ENCODE measurements around the gene DCBLD2.
"Not testable (repeated sequence)": the region's sequence is repeated elsewhere in the genome, so short reads cannot be mapped to it uniquely, and the experiment has no call there.

Gene DCBLD2

GRCh38 chr3:98893740-98894139 is 7.8 kb downstream of the DCBLD2 start:
- DNase-seq (ENCODE audit: low read depth in 3 of 3, low spot score in 1 of 3) = no peak

DNA sequence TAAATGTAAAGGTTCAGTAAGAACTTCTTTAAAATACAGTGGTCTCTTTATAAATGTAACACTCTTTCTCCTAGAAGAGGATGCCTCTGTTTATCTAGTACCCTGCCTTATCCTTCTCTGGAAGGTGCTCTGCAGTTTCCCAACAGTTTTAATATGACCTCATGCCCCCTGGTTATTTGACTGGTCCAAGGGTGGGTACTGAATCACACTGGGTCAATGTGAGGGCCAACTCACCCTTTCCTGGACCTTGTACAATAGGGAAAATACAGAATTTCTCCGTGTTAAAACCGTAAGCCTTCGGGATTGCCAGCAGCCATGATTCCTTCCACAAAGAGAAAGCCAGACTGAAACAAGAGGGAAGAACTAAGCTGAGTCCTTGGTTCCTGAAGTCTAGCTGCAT is 9.2 kb downstream of the DCBLD2 start:
- no peak for DNase-seq (ENCODE audit: low read depth in 3 of 3, low spot score in 1 of 3)

GRCh38 chr3:98890965-98891910 is 10.3 kb downstream of the DCBLD2 start:
- DNase-seq (ENCODE audit: low read depth in 3 of 3, low spot score in 1 of 3) = no peak

GRCh38 chr3:98890181-98890835 is 11.2 kb downstream of the DCBLD2 start:
- no peak for DNase-seq (ENCODE audit: low read depth in 3 of 3, low spot score in 1 of 3)

GRCh38 chr3:98887684-98888083 is 13.8 kb downstream of the DCBLD2 start:
- DNase-seq (ENCODE audit: low read depth in 3 of 3, low spot score in 1 of 3) = no peak

DNA sequence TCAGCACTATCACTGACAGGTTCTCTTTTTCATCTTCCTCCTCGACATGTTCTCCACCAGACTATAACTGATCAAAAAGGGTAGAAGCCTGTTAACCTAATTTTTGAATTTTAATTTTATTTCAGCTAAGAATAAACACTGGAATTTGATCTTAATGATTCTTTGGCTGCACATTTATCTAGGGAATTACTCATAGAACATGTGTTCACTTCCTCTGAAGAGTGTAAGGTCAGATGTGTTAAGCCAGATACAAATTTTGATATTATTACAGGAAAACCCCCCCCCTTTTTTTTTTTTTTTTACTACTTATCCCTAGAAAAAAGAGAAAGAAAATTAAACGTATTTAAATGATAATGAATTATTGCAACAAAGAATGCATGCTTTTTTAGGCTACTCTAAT is 15.0 kb downstream of the DCBLD2 start:
- no peak for DNase-seq (ENCODE audit: low read depth in 3 of 3, low spot score in 1 of 3)

DNA sequence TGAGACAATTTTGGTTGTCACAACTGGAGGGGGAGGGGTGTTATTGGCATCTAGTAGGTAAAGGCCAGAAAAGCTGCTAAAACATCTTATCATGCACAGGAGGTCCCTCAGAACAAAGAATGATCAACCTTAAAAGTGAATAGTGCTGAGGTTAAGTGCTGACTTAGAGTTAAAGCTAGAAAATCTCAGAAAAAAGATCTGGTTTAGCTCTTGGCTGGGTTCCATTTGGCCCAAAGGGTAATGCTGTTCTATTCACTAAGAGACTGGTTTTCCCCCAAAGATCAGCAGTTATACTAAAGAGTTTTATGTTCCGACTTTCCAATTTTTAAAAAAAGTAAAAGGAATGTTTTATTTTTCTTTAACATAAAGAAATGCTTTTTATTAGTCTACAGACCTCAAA is 15.6 kb downstream of the DCBLD2 start:
- no peak for DNase-seq (ENCODE audit: low read depth in 3 of 3, low spot score in 1 of 3)

GRCh38 chr3:98884675-98885371 is 16.7 kb downstream of the DCBLD2 start:
- DNase-seq (ENCODE audit: low read depth in 3 of 3, low spot score in 1 of 3) = no peak

- DNase-seq (ENCODE audit: low read depth in 3 of 3, low spot score in 1 of 3) = not testable (repeated sequence)
Measured at GRCh38 chr3:98882614-98883333, 18.7 kb downstream of the DCBLD2 start.

DNA sequence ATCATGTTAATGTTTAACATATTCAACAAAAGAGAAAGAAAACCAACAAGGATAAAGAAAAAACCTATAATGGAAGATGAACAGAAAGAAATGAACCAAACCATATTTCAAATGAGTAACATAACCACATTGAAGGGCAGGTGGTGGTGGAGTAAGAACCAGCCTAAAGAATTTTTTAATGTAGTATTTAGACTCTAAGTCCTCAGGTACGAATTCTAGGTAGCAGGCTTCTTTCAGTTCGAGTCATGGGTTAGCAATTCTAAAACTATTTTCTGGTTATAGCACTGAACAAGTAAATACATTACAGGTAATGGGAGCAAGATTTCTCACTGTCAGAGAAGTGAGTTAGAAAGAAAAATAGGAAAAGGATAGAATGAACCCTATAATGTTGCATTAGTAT is 24.4 kb downstream of the DCBLD2 start:
- no peak for DNase-seq (ENCODE audit: low read depth in 3 of 3, low spot score in 1 of 3)

GRCh38 chr3:98875535-98875934 is 26.0 kb downstream of the DCBLD2 start:
- DNase-seq (ENCODE audit: low read depth in 3 of 3, low spot score in 1 of 3) = no peak

DNA sequence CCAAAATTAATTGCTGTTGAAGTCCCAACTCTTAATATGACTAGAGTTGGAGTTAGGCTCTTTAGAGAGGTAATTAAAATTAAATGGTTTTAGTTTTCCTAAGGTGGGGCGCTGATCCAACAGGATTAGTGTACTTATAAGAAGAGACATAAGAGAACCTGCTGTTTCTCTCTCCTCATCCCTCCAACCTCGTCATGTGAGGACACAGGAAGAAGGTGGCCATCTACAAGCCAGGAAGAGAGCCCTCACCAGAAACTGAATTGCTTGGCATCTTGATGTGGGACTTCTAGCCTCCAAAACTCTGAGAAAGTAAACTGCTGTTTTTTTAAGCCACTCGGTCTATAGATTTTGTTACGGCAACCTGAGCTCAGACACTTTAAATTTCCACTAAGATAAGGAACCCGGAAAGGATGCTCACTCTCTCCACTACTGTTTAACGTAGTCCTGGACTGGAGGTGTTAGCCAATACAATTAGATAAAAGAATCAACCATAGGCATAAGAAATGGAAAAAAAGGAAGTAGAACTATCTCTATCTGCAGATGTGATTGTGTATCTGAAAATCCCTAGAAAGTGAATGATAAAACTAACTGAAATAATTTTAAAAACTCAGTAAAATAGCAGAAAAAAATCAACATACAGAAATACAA is 26.8 kb downstream of the DCBLD2 start:
- DNase-seq (ENCODE audit: low read depth in 3 of 3, low spot score in 1 of 3) = no peak

- no peak for DNase-seq (ENCODE audit: low read depth in 3 of 3, low spot score in 1 of 3)
Measured at GRCh38 chr3:98869391-98869790, 32.1 kb downstream of the DCBLD2 start.

DNA sequence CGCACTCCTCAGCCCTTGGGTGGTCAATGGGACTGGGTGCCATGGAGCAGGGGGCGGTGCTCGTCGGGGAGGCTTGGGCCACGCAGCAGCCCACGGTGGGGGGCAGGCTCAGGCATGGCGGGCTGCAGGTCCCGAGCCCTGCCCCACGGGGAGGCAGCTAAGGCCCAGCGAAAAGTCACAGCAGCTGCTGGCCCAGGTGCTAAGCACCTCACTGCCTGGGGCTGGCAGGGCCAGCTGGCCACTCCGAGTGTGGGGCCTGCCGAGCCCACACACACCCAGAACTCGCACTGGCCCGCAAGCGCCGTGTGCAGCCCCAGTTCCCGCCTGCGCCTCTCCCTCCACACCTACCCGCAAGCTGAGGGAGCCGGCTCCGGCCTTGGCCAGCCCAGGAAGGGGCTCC is 43.5 kb downstream of the DCBLD2 start:
- DNase-seq (ENCODE audit: low read depth in 3 of 3, low spot score in 1 of 3) = not testable (repeated sequence)

- DNase-seq (ENCODE audit: low read depth in 3 of 3, low spot score in 1 of 3) = not testable (repeated sequence)
Measured at GRCh38 chr3:98857258-98857657, 44.2 kb downstream of the DCBLD2 start.

DNA sequence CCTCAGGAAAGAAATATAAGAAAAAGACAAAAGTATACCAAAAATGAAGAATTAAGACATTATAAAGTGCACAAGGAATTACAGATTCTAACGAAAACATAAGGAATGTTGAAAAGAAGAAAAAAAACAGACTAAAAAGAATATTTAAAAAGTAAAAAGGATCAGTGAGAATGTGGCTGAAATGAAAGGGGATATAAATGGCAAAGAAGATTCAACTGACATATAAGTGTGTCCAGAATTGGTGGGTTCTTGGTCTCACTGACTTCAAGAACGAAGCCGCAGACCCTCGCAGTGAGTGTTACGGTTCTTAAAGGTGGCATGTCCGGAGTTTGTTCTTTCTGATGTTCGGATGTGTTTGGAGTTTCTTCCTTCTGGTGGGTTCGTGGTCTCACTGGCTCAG is 44.8 kb downstream of the DCBLD2 start:
- no peak for DNase-seq (ENCODE audit: low read depth in 3 of 3, low spot score in 1 of 3)

- DNase-seq (ENCODE audit: low read depth in 3 of 3, low spot score in 1 of 3) = no peak
Measured at GRCh38 chr3:98855806-98856400, 45.6 kb downstream of the DCBLD2 start.

GRCh38 chr3:98848108-98848507 is 53.4 kb downstream of the DCBLD2 start:
- no peak for DNase-seq (ENCODE audit: low read depth in 3 of 3, low spot score in 1 of 3)

DNA sequence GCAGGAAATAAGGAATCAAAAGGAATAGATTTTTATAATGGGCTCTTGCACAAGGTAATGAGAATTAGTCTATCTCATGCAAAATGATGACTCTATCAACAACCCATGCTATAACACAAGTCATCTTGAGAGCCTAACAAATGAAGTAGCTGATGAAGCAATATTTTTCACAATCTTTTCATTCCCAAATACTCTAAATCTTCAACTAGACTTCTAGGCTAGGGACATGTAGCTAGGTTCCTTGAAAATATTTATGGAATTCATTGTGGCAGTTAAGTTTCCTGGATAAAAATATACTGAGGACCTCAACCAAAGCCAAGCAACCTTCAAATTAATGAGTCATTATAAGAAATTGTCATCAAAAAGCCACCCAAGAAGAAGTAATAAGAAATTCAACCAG is 55.4 kb downstream of the DCBLD2 start:
- DNase-seq (ENCODE audit: low read depth in 3 of 3, low spot score in 1 of 3) = no peak

DNA sequence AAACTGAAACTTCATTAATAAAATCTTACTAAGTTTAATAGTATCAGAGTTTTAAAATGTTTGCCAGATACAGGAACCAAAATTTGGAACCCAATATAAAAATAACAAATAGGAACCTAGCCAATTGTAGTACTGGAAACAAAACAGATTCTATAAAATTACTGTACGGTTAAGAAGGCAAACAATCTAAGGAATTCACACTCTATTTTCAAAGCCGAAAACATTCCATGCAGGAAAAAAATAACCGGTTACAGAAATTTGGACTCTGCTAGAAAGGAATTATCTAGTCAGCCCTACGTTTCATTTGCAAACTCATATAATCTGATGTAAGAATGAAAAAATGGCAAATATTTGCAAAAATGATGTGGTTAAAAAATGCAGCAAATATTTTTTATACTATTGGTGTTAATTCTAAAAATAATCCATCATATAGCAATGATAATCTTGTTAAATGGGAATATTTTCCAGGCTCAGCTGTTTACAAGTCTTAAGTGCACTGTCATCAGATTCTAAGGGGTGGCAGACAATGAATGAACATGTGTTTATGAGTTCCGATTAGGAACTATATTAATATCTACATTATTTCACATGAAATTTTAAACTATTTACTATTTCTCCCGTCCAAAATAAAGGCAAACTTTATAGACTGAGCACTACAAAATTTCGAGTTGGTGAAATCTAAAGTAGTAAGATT is 58.1 kb downstream of the DCBLD2 start:
- no peak for DNase-seq (ENCODE audit: low read depth in 3 of 3, low spot score in 1 of 3)
